Measurements from ENCODE around the gene ASB13.

DNA sequence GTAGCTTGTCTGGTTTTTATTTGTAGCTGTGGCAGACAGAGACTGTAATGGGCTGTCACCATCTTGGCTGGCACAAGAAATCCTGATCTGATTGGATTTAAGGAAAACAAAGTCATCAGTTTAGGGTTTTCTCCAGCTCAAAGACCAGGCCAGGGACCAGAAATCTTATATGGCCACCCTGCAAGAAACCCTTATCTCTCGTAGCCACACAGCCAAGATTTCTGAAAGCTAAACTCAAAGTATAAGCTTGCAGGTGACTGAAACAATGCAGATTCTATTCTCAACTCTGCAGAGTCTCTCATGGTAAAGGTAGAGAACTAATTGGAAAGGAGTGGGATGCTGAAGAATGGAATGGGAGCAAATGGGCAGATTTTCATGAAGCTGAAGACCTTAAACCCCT lies 3.2 kb upstream of the ASB13 start:
- TF ChIP-seq CTCF (IDR thresholded peaks at IDR 0.05; ENCODE audit: low read depth, low read length), result no peak
- TF ChIP-seq POLR2A (IDR thresholded peaks at IDR 0.05; ENCODE audit: extremely low read depth, insufficient read length), result no peak
- no peak for TF ChIP-seq MYC (IDR thresholded peaks at IDR 0.05; ENCODE audit: low read depth, low read length)

Measured in NB4 (cell line).